CD4-positive, alpha-beta T cell (primary cell): ENCODE data around the gene LRAT. TPM values are rescaled to one million over a fixed set of nuclear protein-coding genes. Genes with fewer than 3 reads are reported as not detected.

Experiments used
- ATAC-seq: fragments of 200-7000 bp; cut with Tn5 transposase; one replicate; pipeline ENCODE4 v1.10.0; 2022; ENCODE audit warnings: mild to moderate bottlenecking; ENCODE audit not compliant: poor library complexity
- CTCF ChIA-PET: fragments of 350-600 bp; sonication (Branson Sonifier 250); formaldehyde crosslinking; loops from one replicate; lab custom pipeline; 2021; ENCODE audit warnings: antibody characterized with exemption, inconsistent platforms; lab: Charles Lee
- POLR2A ChIA-PET: fragments of 350-600 bp; sonication (Branson Sonifier 250); formaldehyde crosslinking; loops from one replicate; lab custom pipeline; 2021; ENCODE audit warnings: antibody characterized with exemption, inconsistent platforms; lab: Charles Lee
- DNase-seq, 14 experiments: peaks; one replicate each; pipeline ENCODE4 v3.0.0-alpha.2; 2013 to 2020; ENCODE audit warnings: mixed read lengths in 2 of 14
- H3K27ac ChIP-seq, 2 donors: one replicate each; pipeline versions ENCODE4 v1.5.1 to v1.7.0; 2013; ENCODE audit warnings: low read length in 2 of 2, low read depth in 1 of 2, mild to moderate bottlenecking in 1 of 2
- H3K27me3 ChIP-seq, 2 experiments: 1 replicate in 1 of 2; 2 replicates in 1 of 2; pipeline versions ENCODE4 v1.6.1 to v1.7.0; 2013; ENCODE audit warnings: low read length in 2 of 2, control low read depth in 1 of 2, mild to moderate bottlenecking in 1 of 2, moderate library complexity in 1 of 2; ENCODE audit not compliant: insufficient read depth in 2 of 2, control insufficient read depth in 1 of 2
- H3K36me3 ChIP-seq: one replicate; pipeline ENCODE4 v1.6.1; 2013; ENCODE audit warnings: low read length, control low read depth; ENCODE audit not compliant: insufficient read depth
- H3K4me1 ChIP-seq: one replicate; pipeline ENCODE4 v1.6.1; 2013; ENCODE audit warnings: low read length, control low read depth; ENCODE audit not compliant: insufficient read depth
- H3K4me3 ChIP-seq: one replicate; pipeline ENCODE4 v1.5.1; 2013; ENCODE audit warnings: mild to moderate bottlenecking, low read length, moderate library complexity
- H3K9me3 ChIP-seq, 2 experiments: 1 replicate in 1 of 2; 2 replicates in 1 of 2; pipeline versions ENCODE4 v1.6.1 to v1.7.0; 2013; ENCODE audit warnings: low read length in 2 of 2, mild to moderate bottlenecking in 2 of 2, control low read depth in 1 of 2, moderate library complexity in 1 of 2; ENCODE audit not compliant: control insufficient read depth in 1 of 2, insufficient read depth in 1 of 2
- H3K27ac Mint-ChIP-seq: one replicate; pipeline ENCODE4 v1.8.0; 2020; ENCODE audit warnings: mixed read lengths
- H3K27me3 Mint-ChIP-seq: one replicate; pipeline ENCODE4 v1.8.0; 2021; ENCODE audit warnings: mixed read lengths
- H3K36me3 Mint-ChIP-seq: one replicate; pipeline ENCODE4 v1.8.0; 2021; ENCODE audit warnings: low read depth, mixed read lengths
- H3K4me1 Mint-ChIP-seq: one replicate; pipeline ENCODE4 v1.8.0; 2021; ENCODE audit warnings: low read depth, mixed read lengths
- H3K4me3 Mint-ChIP-seq: one replicate; pipeline ENCODE4 v1.8.0; 2020; ENCODE audit warnings: mild to moderate bottlenecking, mixed read lengths
- H3K9me3 Mint-ChIP-seq: one replicate; pipeline ENCODE4 v1.8.0; 2020; ENCODE audit warnings: mixed read lengths
- CTCF ChIP-seq: fragments of 200-600 bp; IDR thresholded peaks from one replicate; pipeline ENCODE4 v1.8.0; 2022; ENCODE audit warnings: antibody characterized with exemption, mild to moderate bottlenecking
- intact Hi-C, 2 experiments: fragments of 100-400 bp; cut with DNase I in 1 of 2; cut with micrococcal nuclease in 1 of 2; formaldehyde crosslinking; loops; one replicate each; pipeline versions ENCODE4 v1.15.1 to v1.9.0; 2023 to 2025; cut with DNase I, micrococcal nuclease
- total RNA-seq, 174 experiments: library from RNA in 2 of 174; stranded (reverse) in 2 of 174; gene quantifications; one replicate each; pipeline ENCODE4 v1.2.3 and lab custom pipeline; 2021 to 2026

LRAT gene
- total RNA-seq, 2 experiments from 2014 or later, result not detected

DNA sequence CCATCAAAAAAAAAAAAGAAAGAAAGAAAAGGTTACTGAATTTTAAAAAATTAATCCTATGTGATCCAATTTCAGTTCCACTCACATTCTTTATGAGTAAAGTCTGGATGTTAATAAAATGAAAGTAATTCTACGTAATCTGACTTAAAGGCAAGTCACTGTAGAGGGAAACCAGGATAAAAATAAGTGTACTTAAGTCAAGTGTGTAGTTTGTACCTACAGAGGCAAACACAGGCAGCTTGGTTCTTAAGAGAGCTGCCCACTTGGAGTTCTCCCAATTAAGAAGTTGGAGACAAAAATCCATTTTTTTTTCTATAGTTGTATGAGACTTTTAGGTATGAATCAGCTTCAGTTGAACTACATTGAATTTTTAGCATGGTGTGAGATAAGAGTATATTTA lies 7.0 kb upstream of the LRAT start:
- no peak for TF ChIP-seq CTCF
- ChIA-PET POLR2A (no interaction called here), CTCF (no interaction called here)
- Mint-ChIP-seq H3K4me3 (no peak overlapping the region), H3K36me3 (no peaks in the 10 kb centered on the region), H3K27ac (no peak overlapping the region), H3K9me3 (no peaks in the 10 kb centered on the region), H3K27me3 (peaks cover 57% of the 10 kb centered on the region), H3K4me1 (no peaks in the 10 kb centered on the region)
- ATAC-seq, result no peak
- no peak overlapping the region for H3K4me3 ChIP-seq
- H3K4me1 ChIP-seq, result peaks cover under 1% of the 10 kb centered on the region
- intact Hi-C loops, result no loop called here
- peaks cover 20 to 21% of the 10 kb centered on the region in 2 experiments for H3K27me3 ChIP-seq
- no peak for DNase-seq
- H3K27ac ChIP-seq, result no peak overlapping the region
- peaks cover 0 to 4% of the 10 kb centered on the region in 2 experiments for H3K9me3 ChIP-seq
- no peaks in the 10 kb centered on the region for H3K36me3 ChIP-seq

GRCh38 chr4:154738426-154738825 lies 5.4 kb upstream of the LRAT start:
- Histone ChIP-seq H3K27me3 (peaks cover 34 to 35% of the 10 kb centered on the region in 2 experiments), H3K36me3 (no peaks in the 10 kb centered on the region), H3K9me3 (peaks cover 0 to 20% of the 10 kb centered on the region in 2 experiments), H3K4me3 (no peak overlapping the region), H3K27ac (no peak overlapping the region), H3K4me1 (peaks cover 17% of the 10 kb centered on the region)
- Mint-ChIP-seq H3K4me1 (peaks cover 3% of the 10 kb centered on the region), H3K9me3 (no peaks in the 10 kb centered on the region), H3K27me3 (peaks cover 61% of the 10 kb centered on the region), H3K27ac (no peak overlapping the region), H3K36me3 (no peaks in the 10 kb centered on the region), H3K4me3 (no peak overlapping the region)
- DNase-seq (no peak), ATAC-seq (no peak)
- intact Hi-C loops, result no loop called here
- CTCF ChIA-PET, result no interaction called here
- TF ChIP-seq CTCF, result no peak
- POLR2A ChIA-PET, result no interaction called here

GRCh38 chr4:154739111-154739510 lies 4.7 kb upstream of the LRAT start:
- no peak for DNase-seq
- peaks cover 23% of the 10 kb centered on the region for H3K4me1 ChIP-seq
- H3K4me3 ChIP-seq, result no peak overlapping the region
- Mint-ChIP-seq H3K9me3 (no peaks in the 10 kb centered on the region), H3K4me3 (no peak overlapping the region), H3K27me3 (peaks cover 68% of the 10 kb centered on the region), H3K4me1 (peaks cover 5% of the 10 kb centered on the region), H3K36me3 (no peaks in the 10 kb centered on the region), H3K27ac (no peak overlapping the region)
- no peak overlapping the region for H3K27ac ChIP-seq
- peaks cover 41 to 42% of the 10 kb centered on the region in 2 experiments for H3K27me3 ChIP-seq
- H3K36me3 ChIP-seq, result no peaks in the 10 kb centered on the region
- ChIA-PET CTCF (no interaction called here), POLR2A (no interaction called here)
- ATAC-seq, result no peak
- intact Hi-C loops, result no loop called here
- H3K9me3 ChIP-seq, result peaks cover 0 to 27% of the 10 kb centered on the region in 2 experiments
- no peak for TF ChIP-seq CTCF
